Forelimb muscle (tissue), 1 donor: ENCODE results near the gene TMEM161A. TPM values are rescaled to one million over a fixed set of nuclear protein-coding genes. Genes with fewer than 3 reads are reported as not detected.
"Not testable (repeated sequence)": the region's sequence is repeated elsewhere in the genome, so short reads cannot be mapped to it uniquely, and the experiment has no call there.

ENCODE experiments used
- DNase-seq: peaks from one replicate; pipeline ENCODE4 v3.0.0-alpha.2; 2013; ENCODE audit warnings: low read depth
- polyA plus RNA-seq: library from polyadenylated mRNA; unstranded; fragments of 120-200 nt; gene quantifications from one replicate; pipeline ENCODE4 v1.2.1, GENCODE V29; 2013; ENCODE audit not compliant: insufficient read length

TMEM161A gene
- polyA plus RNA-seq, result 30.8 TPM

GRCh38 chr19:19138109-19138981, at the start of gene TMEM161A:
Gene TMEM161A, minus strand, starts transcription at chr19:19138478. Its CDS starts 50 bp downstream, at chr19:19138428.
- DNase-seq, result peak; percentile 97

DNA sequence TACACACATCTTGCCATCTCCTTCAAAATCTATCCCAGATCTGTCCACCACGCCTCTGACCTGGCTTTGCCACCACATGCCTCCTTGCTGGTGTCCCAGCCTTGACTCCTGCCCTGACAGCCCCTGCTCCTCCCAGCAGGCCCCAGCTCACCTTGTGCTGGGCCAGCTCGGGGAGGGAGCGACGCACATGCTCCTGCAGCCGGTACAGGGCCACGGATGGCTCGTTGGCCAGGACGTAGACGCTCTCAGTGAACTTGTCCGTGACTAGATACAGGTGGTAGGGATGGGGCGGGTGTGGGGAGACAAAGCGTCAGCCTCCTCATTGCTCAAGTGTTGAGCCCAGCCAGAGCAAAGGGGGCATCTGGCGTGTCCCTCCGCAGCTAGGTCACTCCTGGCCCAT, 48.5 kb upstream of the TMEM161A start:
- DNase-seq, result no peak

- DNase-seq, result no peak
Measured at GRCh38 chr19:19185853-19186740, 47.8 kb upstream of the TMEM161A start.

DNA sequence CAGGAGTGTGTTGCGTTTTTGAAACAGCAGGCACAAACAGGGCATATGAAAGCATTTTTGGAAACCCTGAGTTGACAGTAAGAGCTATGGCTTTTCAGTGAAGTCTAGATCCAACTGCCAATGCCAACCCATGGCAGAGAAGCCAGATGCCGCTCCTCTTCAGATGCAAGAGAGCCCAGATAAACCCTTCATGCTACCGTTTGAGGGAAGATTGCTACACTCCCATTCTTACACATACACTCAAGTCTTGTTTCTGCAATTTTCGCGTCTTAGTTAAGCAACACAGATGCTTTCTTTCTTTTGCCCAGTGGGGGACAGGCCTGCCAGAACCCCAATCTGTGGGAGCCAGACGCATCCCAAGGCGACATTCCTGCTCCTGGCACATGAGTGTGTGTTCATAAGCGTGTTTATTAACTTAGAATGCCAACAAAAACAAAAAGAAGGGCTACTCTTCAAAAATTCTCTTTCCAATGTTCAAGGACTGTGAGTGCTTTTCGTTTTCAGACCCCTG, 43.3 kb upstream of the TMEM161A start:
- no peak for DNase-seq

DNA sequence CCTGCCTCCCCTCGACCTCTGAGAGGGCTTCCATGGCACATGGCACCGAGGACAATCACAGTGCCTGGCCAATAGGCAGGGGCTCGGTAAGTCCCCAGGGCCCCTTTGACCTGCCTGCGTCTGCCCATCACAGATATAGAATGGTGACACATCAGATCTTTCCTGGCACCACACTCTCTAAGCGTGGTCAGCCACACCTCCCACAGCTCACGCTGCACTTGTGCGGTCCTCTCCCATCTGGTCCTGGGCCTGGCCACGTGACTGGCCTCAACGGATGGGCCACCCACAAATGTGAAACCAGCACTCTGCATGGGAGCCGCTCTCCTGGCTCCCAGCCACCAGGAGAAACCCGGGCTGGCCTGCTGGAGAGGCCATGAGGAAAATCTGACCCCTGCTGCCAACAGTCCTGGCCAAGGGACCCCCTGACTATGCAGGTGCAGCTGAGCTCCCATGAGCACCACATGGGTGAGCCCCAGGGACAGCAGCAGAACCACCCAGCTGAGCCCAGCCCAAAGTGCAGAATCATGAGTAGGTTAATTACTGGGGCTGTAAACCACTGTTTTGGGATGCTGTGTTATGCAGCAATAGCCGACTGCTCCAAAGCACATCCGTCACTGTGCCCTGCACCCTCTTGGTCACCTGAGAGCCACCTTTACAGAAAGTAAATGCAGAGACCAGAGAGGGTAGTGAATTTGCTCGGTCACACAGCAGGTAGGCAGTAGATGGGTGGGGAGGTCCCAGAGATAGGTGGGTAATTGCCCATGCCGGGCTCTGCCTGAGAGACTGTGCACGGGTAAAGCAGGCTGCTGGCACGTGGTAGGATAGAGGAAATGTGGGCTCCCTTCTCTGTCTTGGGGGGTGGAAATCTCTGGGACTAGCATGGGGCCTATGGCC, 41.5 kb upstream of the TMEM161A start:
- DNase-seq, result no peak

- no peak for DNase-seq
Measured at GRCh38 chr19:19176950-19177349, 38.7 kb upstream of the TMEM161A start.

GRCh38 chr19:19173243-19173642, 35.0 kb upstream of the TMEM161A start:
- not testable (repeated sequence) for DNase-seq

DNA sequence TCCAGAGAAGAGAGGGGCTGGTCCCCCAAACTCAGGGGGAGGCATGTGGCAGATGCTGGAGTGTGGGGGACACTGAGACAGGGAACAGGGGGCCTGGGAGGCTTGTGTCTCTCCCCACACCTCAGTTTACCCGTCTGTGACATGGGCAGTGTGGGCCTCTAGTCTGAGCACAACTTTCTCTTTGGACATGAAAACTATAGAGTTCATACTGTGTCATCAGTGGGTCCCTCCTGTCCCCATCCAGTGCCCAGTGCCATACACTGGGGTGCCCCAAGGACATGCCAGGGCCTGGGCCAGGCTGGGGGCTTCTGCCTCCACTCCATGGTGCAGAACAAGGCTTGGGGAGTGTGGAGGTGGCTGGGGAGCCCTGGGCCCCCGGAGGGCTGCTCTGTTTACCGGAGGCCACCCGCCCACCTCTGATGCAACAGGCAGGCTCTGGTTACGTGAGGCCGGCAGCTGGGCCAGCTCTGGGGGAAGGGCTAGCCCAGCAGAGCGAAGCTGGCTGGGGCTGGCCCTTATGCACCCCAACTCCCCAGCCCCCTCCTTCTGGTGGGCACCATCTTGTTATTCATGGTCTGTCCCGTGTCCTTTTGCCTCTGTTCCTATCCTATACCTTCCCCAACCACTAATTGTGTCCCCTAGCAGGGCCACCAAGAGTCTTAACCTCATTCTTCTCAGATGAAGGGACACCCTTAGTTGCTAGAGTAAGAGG, 33.7 kb upstream of the TMEM161A start:
- DNase-seq, result no peak

GRCh38 chr19:19170873-19171672, 32.8 kb upstream of the TMEM161A start:
- DNase-seq, result no peak

DNA sequence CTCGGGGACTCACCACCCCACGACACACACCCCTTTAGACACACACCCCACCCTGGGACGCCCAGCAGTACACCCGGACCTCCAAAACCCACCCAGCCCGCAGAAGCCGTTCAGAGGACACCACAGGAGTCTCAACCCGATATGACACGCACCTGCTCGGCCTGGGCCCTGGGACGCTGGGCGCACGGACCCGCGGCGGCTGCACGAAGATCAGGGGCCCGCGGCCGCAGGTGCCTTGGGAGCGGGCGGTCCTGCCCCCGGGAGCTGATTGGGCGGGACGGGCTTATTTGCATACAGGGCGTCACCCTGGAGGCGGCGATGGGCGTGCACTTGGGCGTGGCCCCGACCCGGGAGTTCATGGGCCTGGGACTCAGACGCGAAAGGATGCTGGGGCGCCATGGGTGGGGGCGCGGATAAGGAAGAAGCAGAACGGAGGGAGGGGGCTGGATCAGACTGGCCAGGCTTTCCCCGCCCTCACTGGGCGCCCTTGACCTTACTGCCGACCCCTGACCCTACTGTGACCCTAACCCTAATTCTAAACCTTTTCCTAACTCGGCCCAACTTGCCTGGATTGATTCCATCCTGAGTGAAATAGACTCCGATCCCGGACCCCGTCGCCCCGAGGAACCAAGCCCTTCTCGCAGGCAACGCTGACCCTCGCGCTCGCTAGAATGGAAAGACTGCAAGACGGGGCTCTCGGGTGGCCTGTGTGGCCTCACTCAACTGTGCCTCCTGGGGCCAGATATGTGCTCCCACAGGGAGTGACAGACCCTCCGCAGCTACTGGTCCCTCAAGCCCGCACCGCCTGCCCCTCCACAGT, 32.0 kb upstream of the TMEM161A start, which contains the start of gene MEF2B:
MEF2B (minus strand) TSS at position 211 of the 820 bp plus-strand sequence. CDS start 19,528 bp downstream, outside the sequence.
- no peak for DNase-seq

- DNase-seq, result no peak
Measured at GRCh38 chr19:19169236-19170052, 31.2 kb upstream of the TMEM161A start.

- DNase-seq, result no peak
Measured at GRCh38 chr19:19167612-19168011, 29.3 kb upstream of the TMEM161A start.

- no peak for DNase-seq
Measured at GRCh38 chr19:19165396-19165795, 27.1 kb upstream of the TMEM161A start.

GRCh38 chr19:19162495-19162894, 24.2 kb upstream of the TMEM161A start:
- no peak for DNase-seq

GRCh38 chr19:19160461-19161035, 22.3 kb upstream of the TMEM161A start:
- DNase-seq, result no peak

- DNase-seq, result no peak
Measured at GRCh38 chr19:19159534-19159933, 21.3 kb upstream of the TMEM161A start.

- DNase-seq, result no peak
Measured at GRCh38 chr19:19157808-19158207, 19.5 kb upstream of the TMEM161A start.
